MM.1S (cell line): ENCODE measurements around the gene SLC6A11.

Experiments
- CTCF ChIP-seq: fragments of 300-600 bp; sonication (generic); IDR thresholded peaks from 2 replicates; pipeline ENCODE4 v1.5.1; 2016; ENCODE audit warnings: antibody characterized with exemption, low read length, mixed read lengths
- EZH2phosphoT487 ChIP-seq: fragments of 300-600 bp; sonication (generic); IDR thresholded peaks from 2 replicates; pipeline ENCODE4 v1.6.1; 2018; ENCODE audit warnings: antibody characterized with exemption, low read length

GRCh38 chr3:10956986-10957385, 141.0 kb downstream of the SLC6A11 start:
- TF ChIP-seq CTCF: no peak
- no peak for TF ChIP-seq EZH2phosphoT487
